Measurements from ENCODE around the gene AJAP1.

DNA sequence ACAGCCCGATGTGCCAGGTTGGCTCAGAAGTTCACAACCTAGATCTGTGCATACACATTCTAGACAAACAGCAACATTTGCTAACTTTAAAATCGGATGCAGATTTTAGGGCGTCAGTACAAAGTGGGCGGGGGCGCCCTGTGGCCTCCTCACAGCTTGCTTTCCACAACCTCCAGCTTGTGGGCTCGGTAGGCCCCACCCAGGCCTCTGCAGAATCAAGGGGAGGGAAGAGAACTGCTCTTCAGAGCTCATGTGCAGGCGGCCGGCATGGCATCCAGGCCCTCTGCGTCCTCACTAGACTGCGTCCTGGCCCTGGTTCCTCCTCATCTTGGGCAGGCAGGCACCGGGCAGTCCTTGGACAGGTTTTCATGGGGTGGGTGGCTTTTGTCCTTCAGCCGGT, 59.3 kb downstream of the AJAP1 start:
- TF ChIP-seq CTCF (conservative IDR thresholded peaks at IDR 0.05 in 1 of 2, IDR thresholded peaks at IDR 0.05 in 1 of 2; ENCODE audit: low read depth in 1 of 2, low read length in 2 of 2) (no peak), EZH2 (IDR thresholded peaks at IDR 0.05; ENCODE audit: low read length, missing control alignments) (no peak)

All from fibroblast of lung (primary cell).